Skin epidermis (tissue), 12 donors: ENCODE data around the gene CHRNA5.
"Not testable (repeated sequence)": the region's sequence is repeated elsewhere in the genome, so short reads cannot be mapped to it uniquely, and the experiment has no call there.

ENCODE experiments used
- H3K27ac ChIP-seq, 21 experiments: fragments of 200-600 bp; sonication (generic) in 11 of 21; one replicate each; pipeline ENCODE4 v1.5.0; 2020; ENCODE audit warnings: mild to moderate bottlenecking in 3 of 21, inconsistent platforms in 2 of 21, moderate library complexity in 2 of 21
- H3K4me3 ChIP-seq, 7 experiments: fragments of 200-600 bp; sonication (generic) in 2 of 7; one replicate each; pipeline ENCODE4 v1.5.0; 2020; ENCODE audit warnings: inconsistent platforms in 2 of 7, mild to moderate bottlenecking in 2 of 7, moderate library complexity in 1 of 7

CHRNA5 gene

DNA sequence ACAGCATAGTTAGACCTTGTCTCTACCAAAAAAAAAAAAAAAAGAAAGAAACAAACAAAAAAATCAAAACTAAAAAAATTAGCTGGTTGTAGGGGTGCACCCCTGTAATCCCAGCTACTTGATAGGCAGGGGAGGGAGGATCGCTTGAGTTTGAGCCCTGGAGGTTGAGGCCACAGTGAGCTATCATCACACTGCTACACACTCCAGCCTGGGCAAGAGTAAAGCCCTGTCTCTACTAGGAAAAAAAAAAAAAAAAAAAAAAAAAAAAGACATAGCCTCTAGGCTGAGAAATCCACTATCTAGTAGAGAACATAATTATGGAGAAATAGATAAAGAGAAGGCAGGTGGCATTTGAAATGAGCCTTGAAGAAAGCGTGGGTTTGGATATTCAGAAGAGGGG lies 2.2 kb upstream of the CHRNA5 start:
- H3K27ac ChIP-seq: no peak overlapping the region
- no peak overlapping the region for H3K4me3 ChIP-seq

DNA sequence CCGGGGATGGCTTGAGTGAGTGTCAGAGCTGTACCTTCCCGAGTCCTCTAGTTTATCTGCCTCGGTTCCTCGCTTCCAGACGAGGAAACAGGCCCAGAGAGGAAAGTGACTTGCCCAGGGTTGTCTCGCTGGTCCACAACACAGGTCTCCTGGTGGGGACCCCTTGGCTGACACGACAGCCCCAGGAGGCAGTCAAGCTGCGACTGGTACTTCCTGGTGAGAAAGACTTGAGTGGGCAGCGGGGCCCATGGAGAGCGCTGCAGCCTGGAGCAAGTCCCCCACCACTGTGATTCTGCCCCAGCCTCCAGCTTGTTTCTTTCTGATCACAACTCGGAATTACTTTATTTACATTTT lies 600 bp upstream of the CHRNA5 start:
- peak overlapping the region in 5 of 7 experiments; percentile 36 to 64 (median 51) for H3K4me3 ChIP-seq
- peak overlapping the region in 1 of 21 experiments; percentile 35 for H3K27ac ChIP-seq

DNA sequence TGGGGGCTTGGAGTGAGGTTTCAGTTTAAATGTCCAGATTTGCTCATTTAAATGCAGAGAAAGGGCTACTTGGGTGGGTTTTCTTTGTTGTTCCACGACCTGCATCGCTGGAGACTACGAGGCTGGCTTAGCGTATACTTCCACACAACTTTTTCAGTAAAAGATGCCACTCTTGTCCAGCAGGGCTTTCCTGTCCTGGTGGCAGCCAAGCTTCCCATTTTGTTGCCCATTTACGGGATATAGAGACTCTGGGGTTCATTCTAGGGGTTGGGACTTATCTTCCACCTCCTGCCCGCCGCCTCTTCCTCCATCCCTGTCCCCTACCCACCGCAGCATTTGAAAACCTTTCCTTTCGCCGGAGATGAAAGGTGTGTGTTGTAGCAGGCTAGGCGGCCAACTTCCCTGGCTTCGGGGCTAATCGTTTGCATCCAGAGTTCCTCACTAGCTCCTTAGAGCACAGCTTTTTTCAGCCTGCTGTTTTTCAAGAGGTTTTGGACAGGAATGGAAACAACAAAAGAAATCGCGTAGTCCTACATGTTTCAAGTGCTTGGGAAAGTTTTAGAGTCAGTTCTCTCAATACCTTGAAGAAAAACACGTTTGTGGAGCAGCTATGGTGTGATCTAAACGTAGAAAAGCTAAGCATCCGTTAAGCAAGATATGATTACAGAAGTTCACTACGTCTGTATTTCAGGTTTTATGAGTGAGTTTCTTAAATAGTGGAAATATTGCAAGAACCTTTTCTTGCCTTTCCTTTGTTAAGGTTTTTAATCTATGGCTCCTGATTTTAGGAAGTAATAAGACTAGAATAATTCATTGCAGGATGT lies 843 bp downstream of the CHRNA5 start:
- peak overlapping the region in 2 of 21 experiments; percentile 16 to 37 for H3K27ac ChIP-seq
- H3K4me3 ChIP-seq: peak overlapping the region; percentile 36 to 64 (median 47)

GRCh38 chr15:78567531-78567930 lies 2.2 kb downstream of the CHRNA5 start:
- H3K27ac ChIP-seq: no peak overlapping the region
- H3K4me3 ChIP-seq: no peak overlapping the region

- no peak overlapping the region for H3K4me3 ChIP-seq
- no peak overlapping the region for H3K27ac ChIP-seq
These were observed 5.4 kb downstream of the CHRNA5 start for GRCh38 chr15:78570710-78571109.

DNA sequence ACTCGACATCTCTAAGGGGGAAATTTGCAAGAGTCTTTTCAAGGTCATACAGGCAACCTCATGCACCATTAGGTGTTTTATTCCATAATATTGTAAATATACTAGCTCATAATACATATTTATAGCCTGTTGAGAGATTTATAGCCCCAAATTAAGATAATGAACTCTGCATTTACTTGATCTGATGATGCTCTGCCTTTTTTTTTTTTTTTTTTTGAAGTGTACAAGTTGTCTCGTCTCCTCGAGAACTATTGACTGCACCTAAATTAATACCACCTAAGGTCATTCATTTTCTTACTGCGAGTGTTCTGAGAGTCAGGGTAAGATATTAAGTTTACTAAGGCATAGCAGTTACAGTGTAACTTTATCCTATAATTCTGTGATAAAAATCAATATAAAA lies 6.1 kb downstream of the CHRNA5 start:
- H3K27ac ChIP-seq: no peak overlapping the region
- no peak overlapping the region for H3K4me3 ChIP-seq

DNA sequence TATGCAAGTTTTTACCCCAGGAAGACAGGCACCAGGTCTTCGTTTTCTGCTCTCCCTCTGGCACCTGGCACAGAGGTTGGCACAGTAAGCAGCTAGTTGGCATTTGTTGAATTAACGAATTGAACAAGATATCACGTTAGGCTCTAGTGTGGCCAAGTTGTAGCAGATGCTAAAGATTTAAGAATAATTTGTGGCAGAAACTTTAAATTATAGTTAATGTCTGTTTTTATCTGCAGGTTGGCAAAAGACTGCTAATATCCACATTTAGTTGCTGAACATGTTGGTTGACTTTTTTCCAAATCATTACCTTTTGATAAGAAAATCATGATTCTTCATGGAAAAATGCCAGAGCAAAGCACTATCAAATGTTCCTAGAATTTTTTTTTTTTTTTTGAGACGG lies 8.1 kb downstream of the CHRNA5 start:
- no peak overlapping the region for H3K27ac ChIP-seq
- H3K4me3 ChIP-seq: no peak overlapping the region

- no peak overlapping the region for H3K27ac ChIP-seq
- no peak overlapping the region for H3K4me3 ChIP-seq
These were observed 9.6 kb downstream of the CHRNA5 start for GRCh38 chr15:78574944-78575343.

- Histone ChIP-seq H3K4me3 (no peak overlapping the region), H3K27ac (no peak overlapping the region)
These were observed 32.3 kb downstream of the CHRNA5 start for GRCh38 chr15:78597583-78597982.

DNA sequence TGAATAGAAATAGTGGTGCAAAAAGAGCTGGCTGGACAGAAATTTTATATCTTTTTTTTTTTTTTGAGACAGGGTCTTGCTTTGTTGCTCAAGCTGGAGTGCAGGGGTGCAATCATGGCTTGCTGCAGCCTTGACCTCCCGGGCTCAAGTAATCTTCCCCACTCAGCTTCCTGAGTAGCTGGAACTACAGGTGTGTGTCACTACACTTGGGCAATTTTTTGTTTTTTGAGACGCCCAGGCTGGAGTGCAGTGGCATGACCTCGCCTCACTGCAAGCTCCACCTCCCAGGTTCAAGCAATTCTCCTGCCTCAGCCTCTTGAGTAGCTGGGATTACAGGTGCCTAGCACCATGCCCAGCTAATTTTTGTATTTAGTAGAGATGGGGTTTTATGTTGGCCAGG lies 33.0 kb downstream of the CHRNA5 start:
- Histone ChIP-seq H3K27ac (no peak overlapping the region), H3K4me3 (no peak overlapping the region)

DNA sequence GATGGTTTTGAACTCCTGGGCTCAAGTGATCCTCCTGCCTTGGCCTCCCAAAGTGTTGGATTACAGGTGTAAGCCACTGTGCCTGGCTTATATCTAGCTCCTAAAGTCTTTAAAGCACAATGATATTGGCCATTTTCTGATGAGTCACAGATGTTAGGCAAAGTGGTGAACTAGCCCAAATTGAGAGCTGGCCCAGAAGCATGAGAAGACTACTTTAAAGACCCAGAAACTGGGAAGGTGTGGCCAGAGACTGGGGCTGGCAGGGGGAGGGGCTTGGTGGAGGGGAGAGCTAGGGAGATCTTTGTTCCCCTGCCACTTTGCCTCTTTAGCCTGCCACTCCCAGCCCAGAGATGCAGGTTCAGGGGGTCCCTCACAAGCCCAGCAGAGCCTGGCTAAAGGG lies 33.9 kb downstream of the CHRNA5 start:
- no peak overlapping the region for H3K27ac ChIP-seq
- no peak overlapping the region for H3K4me3 ChIP-seq

DNA sequence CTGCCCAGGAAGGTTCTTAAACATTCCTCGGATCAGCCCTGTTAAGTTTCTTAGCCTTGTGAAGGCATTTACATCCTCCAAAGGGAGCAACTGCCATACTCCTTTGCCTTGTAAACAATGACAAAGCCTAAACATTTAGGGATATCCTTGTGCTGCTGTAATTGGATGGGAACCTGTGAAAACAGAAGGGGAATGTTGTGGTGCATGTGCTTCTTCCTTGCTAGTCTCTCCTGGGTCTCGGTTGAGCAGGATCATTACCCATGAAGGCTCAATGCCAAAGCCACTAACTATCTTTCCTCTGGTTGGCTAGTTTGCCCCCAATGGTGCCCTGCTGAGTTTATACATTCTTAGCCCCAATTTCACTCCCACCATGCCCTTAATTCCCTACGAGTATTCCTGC lies 38.1 kb downstream of the CHRNA5 start:
- no peak overlapping the region for H3K27ac ChIP-seq
- H3K4me3 ChIP-seq: no peak overlapping the region

- Histone ChIP-seq H3K4me3 (no peak overlapping the region), H3K27ac (no peak overlapping the region)
These were observed 39.1 kb downstream of the CHRNA5 start for GRCh38 chr15:78604420-78604819.

GRCh38 chr15:78605201-78605600 lies 39.9 kb downstream of the CHRNA5 start:
- H3K27ac ChIP-seq: no peak overlapping the region
- no peak overlapping the region for H3K4me3 ChIP-seq

GRCh38 chr15:78605680-78606079 lies 40.4 kb downstream of the CHRNA5 start:
- Histone ChIP-seq H3K4me3 (no peak overlapping the region), H3K27ac (no peak overlapping the region)

- not testable (repeated sequence) for H3K27ac ChIP-seq, H3K4me3 ChIP-seq
These were observed 44.2 kb downstream of the CHRNA5 start for GRCh38 chr15:78609551-78609950.

DNA sequence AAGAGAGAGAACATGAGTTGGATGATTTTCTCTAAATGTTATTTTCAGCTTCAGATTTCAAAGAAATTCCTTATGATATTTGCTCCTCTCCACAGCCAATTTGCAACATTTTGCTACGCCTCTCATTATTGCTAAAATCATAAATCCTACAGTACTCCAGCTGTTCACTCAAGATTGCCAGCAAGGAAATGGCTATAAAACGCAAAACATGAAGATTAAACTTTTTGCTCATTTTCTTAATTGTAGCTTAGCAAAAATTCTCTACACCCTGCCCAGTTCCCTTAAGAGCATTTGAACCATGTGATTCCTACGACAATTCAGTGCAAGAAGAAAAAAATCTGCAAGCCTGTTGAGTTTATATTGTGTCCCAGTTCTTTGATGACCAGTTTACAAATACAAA lies 48.7 kb downstream of the CHRNA5 start:
- H3K4me3 ChIP-seq: no peak overlapping the region
- H3K27ac ChIP-seq: no peak overlapping the region

DNA sequence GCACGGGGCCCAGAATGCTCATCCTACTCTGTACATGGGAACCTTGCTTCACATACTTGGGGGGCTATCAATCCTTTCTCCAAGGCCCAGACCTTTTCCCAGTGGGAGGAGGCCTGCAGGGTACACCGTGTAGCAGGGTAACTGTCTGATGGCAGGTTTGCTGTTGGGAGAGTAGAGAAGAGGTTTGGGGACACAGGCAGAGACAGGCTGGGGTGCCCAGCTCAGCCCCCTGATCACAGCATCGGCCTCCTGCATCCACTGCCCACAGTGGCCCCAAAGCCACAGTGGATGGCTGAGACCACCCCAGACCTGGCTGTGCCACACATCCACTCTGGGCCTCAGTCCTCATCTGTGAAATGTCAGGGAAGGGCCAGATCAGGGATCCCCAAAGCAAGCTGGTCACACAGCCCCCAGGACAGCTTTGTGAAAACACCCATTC lies 49.9 kb downstream of the CHRNA5 start:
- no peak overlapping the region for H3K27ac ChIP-seq
- no peak overlapping the region for H3K4me3 ChIP-seq

DNA sequence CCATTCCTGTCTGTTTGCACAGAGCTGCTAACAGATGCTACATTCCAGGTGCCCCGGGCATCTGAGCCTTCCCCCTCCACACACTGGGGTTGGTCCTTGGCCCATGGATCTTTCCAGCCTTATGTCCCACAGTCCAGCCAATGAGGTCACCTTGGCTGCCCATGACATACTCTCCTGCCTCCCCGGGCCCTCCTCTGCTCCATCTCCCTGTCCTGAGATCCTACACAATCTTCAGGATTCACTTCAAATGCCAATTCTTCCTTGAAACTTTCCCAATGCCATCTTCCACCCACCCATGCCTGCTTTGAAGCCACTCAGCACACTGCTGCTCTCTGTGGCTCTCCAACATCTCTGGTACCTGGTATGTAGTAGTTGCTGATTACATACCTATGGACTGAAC lies 51.2 kb downstream of the CHRNA5 start:
- Histone ChIP-seq H3K27ac (no peak overlapping the region), H3K4me3 (no peak overlapping the region)

DNA sequence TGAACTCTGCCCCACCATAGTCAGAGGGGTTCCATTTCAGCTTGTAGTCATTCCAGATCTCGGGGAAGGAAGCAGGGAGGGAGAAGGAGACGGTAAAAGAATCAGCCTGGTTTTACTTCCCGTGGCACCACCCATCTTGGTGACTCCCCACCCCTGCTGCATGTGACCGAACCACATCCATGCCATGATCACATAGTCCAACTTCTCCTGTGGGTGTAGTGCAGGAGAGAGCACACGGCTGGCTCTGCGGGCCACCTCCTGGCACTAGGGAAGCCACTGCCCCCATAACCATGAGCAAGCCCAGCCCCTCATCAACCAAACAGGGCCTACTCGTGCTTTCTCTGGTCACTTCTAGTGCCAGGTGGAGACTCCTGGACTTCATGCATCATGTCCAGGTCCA lies 51.8 kb downstream of the CHRNA5 start:
- no peak overlapping the region for H3K4me3 ChIP-seq
- H3K27ac ChIP-seq: no peak overlapping the region

DNA sequence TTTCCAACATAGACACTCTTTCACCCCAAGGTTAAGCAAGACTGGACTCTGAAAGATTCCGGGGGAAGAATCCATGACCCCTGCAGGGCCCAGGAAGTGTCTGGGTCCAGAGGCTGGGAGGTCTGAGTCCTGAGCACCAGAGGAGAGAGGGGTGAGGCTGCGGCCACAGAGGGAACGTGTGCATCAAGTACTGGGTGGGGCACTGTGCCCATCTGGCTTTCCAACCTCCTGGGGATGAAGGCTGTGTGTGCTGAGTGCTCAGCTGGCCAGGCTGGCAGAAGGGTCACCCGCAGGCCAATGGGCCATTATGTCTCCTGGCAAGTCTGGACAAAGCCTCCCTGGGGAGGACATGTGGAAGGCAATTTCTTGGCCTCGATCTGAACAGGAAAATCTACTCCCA lies 52.2 kb downstream of the CHRNA5 start:
- no peak overlapping the region for H3K27ac ChIP-seq
- no peak overlapping the region for H3K4me3 ChIP-seq

- H3K4me3 ChIP-seq: no peak overlapping the region
- H3K27ac ChIP-seq: no peak overlapping the region
These were observed 52.7 kb downstream of the CHRNA5 start for GRCh38 chr15:78618064-78618463.
